GF-D8 (cell line): ENCODE measurements around the gene MGLL.
A peak's percentile ranks its signal among the peaks of the same experiment; 100 is the strongest.

ENCODE experiments used
- DNase-seq: peaks from one replicate; lab custom pipeline; 2025; lab: John Stamatoyannopoulos, UW

Gene MGLL

DNA sequence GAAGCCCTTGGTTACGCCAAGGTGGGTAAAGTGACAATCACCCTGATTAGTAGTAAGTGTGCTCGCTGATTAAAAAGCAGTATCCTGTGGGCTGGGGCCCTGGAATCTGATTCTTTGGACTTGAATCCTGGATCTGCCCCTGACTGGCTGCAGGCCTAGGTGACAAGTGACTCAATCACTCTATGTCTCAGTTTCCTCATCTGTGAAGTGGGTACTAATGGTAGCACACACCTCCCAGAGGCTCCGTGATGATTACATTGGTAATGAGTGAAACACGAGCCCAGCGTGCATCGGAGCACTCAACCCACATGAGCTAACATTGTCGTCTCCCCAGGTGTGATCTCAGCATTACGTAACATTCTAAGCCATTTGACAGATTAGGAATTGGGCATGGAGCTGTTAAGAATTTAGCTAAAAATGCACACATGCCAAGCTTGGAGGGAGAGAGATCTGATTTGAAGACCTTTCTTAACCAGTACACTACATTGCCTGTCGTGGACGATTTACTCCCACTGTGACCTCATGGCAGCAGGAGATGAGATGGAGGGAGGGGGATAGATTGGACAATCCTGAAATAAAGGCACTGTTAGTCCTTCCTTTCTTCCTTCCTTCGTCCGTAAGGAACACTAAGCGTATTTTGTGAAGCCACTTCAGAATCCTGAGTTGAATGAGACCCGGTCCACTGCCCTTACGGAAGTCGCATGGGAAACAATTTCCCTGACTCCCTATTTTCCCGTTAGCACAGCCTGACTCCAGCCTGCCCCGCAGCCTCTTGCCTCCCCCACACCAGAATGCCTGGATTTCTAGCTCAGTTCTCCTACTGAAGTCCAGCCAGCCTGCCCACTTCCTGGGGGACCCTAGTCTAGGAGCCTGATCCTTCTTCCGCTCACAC is 32.1 kb downstream of the MGLL start:
- no peak for DNase-seq

DNA sequence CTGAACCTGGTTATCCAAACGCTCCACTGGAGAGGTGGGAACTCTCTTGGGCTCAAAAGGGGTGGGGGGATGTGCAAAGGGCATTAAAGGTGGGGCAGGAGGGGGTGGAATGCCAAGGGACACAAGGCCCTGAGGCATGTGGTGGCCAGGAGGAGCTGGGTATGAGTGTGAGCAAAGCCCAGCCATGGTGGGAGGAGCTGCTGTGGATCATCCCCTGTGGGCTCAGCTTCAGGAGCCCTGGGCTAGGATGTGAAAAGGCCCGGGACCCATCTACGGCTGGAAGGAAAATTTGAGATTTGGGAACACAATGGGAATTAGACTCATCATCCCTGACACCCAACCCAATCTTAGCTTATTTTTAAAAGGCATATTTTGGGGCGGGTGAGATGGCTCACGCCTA is 33.3 kb downstream of the MGLL start:
- no peak for DNase-seq

DNA sequence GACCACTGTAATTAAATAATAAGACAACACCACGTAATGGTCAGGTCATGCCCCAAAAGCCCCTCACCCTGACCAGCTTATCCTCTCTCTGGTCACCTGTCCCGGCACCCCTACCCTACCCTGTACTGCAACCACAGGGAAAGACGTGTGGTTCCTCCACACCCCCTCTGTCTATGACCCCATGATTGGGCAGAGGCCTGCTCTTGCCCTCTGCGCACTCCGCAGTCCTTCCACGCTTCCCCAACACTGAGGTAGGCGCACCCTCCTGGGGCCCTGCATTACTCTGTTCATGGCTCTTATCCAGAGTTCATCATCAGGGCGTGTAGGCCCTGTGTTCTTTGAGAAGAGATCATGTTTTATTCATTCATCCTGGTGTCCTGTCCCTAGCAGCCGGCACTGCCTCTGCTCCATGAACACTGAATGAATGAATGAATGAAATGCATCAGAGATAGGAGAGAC is 33.8 kb downstream of the MGLL start:
- DNase-seq = no peak

DNA sequence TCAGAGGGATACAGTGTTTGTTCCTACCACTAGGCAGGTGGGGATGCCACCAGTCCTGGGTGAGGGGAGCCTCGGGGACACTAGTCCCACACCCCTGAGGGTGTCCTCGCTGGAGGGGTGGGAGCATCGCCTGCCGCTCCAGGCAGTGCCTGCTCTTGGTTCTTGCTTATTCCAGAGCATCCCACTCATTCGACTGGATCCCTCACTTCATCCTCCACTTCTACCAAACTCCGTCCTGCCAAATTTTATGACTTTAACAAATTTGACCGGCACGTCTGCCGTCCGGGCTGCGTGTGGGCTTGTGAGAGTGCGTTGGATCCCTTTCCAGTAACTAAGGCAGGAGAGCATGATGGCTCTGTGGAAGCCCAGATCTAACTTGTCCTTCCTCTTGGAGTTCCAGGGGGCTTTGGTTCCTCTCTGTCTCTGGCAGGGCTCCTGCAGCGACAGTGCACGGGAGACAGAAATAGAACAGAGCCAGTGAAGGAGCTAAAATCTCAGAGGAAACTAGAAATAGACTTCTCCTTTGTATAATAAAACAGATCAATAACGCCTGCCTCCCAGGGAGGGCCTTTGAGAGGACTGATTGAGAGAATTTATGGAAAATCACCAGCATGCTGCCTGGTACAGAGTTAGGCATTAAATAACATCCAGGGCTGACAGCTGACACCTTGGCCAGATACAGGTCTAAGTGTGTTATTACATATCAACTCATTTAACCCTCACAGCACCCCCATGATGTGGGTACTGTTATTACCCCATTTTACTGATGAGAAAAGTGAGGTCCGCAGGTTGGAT is 34.5 kb downstream of the MGLL start:
- DNase-seq = no peak

DNA sequence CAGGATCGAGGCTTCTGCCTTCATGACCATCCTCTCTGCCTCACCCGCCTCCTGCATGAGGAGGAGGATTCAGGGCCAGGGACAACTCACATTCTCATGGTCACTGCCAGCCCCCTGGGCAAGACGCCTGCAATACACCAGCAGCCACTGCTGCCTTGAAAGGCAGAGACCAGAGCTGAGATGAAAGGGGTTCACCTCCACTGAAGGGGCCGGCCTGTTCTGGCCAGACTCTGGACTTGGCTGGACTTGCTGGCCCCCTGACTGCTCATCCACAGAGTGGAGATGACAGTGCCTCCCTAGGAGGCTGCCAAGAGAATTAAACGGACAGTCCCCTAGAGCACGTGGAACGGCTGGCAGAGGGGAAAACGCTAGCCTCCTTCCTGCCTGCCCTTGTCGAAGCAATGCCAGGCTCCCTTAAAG is 35.2 kb downstream of the MGLL start:
- DNase-seq = no peak

DNA sequence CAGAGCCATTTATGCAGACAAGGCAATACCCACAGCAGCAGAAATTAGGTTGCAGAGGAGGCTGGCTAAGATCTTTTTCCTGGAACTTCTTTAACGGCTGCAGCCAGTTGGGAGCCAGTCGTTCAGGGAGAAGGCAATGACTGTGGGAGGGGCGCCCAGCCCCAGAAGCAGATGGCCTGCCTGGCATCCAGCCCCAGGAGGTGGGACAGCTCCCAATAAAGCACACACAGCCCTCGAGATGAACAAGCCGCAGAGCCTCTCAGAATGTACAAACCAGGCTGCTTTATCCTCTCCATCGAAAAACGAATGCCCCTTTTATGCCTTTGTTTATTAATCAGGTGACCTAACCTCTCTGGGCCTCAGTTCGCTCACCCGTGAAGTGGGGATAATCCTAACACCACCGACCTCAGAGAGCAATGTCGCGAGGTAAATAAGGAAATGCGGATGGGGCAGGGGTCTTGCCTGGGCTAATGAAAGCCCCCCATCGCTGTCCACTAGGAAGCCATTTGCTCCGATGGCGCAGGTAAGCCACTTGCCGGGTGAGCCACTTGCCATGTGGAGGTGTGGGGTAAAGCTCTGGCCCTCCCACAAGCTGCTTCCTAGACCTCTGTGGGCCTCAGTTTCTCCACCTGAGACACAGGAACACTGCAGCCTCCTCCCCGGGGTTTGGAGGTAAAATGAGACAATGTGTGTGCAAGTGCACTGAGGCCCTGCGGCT is 35.8 kb downstream of the MGLL start:
- peak; percentile 94 for DNase-seq

DNA sequence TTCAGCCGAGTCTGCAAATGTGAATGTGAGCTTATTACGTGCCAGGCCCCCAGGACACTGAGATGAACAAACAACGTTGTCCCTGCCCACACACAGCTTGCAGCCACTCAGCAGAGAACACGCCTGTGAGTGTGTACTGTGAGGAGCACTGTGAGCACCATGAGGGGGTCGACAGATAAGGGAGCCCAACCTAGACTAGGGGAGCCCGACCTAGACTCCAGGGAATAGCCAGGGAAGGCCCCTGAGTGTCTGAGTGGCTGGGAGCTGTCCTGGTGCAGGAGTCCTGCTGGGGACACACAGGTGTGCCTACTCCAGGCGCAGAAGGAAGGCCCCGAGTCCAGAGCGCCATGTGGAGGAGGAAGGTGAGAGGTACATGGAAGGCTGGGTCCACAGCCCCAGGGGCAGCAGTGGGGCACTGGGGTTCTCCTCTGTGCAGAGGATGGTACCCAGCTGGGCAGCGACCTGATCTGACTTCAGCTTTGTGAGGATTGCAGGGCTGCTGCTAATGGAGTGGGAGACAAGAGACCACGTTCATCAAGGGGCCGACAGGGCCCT is 36.5 kb downstream of the MGLL start:
- no peak for DNase-seq

DNA sequence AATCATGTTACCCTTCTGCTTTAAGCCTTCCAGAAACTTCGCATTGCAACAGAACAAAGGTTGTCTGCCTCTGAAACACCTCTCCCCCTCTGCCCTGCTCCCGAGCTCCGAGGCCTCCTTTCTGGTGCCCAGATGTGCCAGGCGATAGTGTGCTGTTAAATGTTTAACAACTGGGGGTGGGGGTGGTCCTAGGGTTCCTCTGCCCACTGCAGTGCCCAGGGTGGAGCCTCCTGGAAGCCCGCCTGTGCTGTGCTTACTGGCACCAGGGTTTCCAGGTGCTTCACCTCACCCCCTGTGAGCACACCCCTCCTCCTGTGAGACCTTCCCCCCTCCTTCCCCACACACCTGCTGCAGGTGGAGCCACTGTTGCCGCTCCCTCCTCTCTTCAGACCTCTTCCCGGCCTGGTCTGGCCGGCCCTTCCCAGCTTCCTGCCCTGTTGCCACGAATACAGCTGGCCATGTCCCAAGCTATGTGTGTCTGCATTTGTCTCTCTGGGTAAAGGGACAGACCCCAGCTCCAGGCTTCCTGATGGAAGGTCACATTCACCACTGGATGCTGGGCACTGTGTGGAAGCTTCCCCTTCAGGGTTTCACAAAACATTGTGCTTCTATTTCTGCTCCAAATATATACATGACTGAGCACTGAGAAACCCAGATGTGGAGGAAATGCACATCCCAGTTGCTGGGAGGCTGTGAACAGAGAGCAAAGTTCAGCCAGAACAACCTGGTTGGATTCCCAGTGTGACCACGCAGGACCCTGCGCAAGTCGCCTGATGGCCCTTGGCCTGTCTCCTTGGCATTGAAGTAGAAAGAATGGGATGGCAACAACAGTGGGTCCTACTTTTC is 37.2 kb downstream of the MGLL start:
- DNase-seq = no peak

DNA sequence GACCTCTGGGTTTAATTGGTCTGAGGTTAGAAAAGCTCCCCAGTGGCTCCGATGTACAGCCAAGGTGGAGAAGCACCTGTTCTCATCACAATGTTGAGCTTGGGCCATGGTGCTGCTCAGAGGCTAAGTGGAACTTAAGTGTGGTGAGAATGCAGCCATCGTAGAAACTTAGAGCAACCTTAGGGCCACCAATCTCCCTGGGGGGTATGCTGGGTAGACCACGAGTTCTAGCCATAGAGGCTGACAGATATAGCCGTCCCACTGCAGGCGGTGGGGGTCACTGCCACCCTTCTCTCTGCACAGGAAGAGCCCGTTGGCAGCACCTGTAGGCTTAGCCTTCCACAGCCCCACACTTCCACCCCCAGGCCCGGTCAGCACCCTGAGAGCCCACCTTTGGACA is 38.0 kb downstream of the MGLL start:
- no peak for DNase-seq

DNA sequence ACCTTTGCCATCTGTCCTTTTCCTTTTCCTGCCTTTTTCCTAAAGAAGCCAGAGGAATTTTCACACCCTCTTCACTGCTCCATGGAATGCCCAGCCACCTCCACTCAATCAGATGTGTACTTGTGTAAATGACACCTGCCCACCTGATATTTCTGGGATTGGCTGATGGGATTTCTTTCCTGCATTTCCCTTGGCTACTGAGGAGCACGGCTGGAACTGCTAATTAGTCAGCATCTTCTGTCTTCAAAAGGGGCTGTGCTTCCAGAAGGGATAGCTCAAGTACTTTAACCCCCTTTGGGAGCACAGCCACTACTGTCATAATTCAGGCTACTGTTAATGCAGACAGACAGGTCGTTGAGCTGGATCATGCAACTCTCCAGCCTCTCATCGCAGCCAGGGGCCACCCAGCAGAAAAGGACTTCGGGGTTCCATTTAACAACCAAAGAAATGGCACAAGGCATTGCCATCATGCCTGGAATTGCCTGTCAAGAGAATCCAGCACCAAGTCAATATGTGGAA is 38.6 kb downstream of the MGLL start:
- DNase-seq = no peak

DNA sequence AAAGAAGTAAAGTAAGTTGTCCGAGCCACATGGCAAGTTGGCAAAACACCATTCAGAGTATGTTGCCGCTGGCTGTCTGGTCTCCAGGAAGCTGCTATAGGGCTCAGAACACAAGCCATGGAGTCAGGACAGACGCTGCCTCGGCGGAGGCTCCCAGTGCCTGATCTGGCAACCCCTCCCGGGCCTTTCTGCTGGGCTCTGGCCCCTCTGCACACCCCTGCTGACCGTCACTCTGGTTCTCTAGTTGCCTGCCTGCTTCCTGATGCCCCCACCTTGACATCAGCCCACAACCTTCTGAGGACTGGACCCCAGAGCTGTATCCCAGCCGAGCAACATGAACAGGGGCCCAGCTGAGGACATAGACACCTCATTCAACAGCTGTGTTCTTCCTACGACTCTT is 39.1 kb downstream of the MGLL start:
- no peak for DNase-seq

DNA sequence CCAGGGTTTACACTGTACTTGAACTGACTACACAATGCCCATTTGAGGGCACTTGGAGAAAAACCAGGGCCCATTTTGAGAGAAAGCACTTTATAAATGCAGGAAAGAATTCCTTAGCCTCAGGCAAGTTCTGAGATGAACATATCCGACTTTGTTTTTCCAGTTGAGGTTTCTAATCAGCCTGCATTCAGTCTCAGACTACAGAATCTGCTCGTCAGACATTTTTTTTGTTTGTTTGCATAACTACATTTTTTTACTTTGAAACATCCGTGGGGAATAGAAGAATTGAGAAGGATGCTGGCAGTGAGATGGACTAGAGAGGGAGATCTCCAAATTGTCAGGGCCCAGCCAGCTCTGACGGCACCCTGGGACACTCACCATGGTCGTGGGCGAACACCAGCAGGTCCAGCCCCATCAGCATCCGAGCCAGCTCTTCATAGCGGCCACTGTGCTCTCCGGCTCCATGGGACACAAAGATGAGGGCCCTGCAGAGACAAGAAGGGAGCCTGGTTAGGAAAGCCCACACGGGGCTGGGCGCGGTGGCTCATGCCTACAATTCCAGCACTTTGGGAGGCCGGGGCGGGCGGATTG is 40.8 kb downstream of the MGLL start:
- no peak for DNase-seq

DNA sequence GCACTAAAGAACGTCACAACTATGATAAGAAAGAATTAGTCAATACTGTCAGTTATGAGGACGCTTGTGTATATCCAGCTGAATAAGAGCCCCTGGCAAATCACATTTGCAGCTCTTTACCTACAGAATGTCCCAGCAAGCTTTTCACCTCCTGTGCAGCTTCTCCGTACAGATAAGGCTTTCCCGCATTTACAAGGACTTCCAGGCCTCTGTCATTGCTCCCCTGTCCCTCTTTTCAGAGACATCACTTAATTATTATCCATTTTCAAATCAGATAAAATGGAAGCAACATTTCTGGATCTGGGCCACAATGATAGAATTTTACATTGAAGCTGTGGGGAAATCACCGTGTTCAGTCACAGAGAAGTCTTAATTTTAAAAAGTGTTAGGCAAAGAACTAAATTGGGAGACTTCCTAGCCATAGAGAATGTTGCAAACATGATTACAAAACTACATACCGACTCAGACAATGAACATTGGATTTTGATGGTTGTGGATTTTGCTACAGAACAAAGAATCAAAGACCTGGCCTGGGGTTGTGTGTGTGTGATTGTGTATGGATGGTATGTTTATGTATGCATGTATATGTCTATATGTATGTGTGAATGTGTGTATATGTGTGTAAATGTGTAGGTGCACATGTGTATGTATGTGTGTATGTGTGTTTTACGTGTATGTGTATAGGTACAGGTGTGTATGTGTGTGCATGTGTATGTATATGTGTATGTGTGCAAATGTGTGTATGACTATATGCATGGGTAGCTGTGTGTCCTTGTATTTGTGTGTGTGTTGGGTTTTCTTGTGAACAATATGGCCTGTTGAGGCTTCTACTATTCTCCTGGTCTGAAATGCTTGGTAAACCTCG is 41.5 kb downstream of the MGLL start:
- DNase-seq = peak; percentile 12

DNA sequence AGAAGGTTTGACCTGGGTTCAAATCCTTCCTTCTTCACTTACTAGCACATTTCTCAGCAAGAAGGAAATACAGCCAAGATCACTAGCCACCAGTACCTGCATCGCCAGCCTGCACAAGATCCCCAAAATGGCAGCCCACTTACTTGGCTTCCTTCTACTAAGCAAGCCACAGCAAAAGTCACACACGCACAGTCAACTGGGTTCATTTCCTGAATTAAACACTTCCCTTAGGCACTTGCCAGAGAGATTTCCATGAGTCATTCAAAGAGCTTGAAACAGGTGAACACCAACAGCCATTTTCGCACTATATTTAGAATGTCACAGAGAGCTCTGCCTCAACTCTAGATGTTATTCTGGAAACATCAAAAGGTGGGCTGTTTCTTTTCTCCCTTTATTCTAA is 42.6 kb downstream of the MGLL start:
- DNase-seq = peak; percentile 58

DNA sequence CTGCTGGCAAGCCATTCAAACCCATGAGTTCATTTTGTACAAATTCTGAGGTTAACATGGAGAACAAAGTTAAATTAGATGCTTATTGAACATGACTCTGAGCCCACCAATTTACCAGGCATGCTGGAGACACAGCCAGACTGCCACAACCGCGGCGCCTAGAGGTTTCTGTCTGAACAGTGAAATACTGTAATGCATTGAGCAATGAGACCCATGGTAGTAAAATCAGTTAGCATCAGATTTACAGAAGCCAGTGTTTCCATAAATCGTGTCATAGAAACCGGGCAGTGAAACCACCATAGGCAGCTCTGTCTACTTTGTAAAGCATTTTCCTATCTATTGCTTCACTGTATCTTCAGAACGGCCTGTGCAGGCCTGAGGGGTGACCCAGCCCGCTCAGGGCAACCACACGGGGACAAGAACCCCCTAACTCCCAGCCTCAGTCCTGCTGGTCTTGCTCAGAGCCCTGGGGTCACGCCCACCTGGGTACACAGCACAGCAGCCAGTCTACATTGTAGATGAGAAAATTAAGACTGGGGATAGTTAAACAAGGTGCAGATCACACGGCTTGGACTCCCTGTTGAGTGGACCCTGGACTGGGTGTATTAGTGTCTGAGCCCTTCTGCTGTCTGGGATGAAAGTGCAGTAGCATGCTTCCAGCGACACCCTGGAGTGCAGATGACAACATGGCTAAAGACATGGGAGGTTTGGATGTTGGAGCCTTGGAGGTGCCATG is 44.2 kb downstream of the MGLL start:
- peak; percentile 15 for DNase-seq

DNA sequence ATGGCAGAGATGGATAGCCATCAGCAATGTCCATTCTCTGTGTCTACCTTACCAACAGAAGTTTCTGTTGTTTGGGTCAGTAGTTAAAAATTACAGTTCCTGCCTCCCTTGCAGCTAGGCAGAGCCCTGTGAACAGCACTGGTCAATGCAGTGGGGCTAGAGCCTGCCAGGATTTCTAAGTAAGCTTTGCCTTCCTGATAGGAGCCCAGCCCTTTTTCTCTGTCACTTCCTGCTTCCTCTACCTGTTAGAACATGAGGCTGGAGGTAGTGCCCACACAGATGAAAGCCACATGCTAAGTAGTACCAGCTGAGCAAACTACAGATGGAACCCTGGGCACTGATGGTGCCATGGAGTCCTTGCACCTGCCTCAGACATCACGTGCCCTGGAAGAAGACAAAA is 45.0 kb downstream of the MGLL start:
- no peak for DNase-seq

DNA sequence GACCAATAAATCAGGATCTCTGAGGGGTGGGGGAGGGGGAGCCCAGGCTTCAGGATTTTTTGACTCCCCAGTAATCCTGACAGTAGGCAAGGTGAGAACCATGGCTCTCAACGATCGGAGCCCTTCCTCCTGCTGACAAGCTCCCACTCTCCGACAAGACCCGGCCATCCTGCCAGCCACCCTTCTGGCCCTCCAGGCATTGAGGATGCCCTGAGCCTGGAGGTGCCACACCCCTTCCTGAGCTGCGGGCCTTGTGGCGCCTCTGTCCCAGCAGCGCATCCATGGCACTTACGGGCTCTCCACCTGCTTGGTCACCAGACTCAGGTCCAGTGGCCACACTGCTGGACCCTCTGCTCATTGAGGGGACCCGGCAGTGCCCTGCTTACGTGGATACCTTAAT is 46.0 kb downstream of the MGLL start:
- no peak for DNase-seq

DNA sequence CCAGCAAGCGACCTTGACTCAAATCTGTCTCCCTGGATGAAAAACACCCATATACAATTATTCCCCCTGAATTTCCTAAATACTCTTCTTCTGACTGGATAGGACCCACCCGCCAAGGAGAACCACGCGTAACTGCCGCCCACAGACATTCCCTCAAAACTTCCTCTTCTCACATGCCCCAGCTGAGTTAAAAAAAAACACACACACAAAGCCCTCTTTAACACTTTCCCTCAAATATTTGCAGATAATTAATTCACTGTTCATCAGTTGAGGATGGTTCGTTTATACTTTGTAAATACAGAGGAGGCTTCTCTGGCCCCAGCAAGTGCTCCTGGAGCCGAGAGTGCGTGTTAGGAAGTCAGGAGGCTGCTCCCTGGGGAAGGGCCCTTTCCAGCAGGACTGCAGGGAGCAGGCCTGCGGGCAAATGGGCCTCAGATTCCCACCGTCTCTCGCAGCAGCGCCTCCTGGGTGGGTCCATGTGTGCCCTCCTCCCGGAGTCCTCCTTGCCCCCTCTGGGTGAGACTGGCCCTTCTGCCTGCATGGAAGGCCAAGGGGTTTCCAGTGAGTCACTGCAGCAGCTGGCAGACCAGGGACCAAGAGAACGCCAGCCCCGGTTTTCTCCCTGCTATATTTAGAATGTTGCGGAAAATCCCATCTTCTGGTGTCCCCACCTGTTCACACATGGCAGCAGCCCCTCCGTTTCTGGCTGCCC is 46.8 kb downstream of the MGLL start:
- DNase-seq = peak; percentile 60
